ENCODE measurements around the gene ARMC3. TPM values are rescaled to one million over a fixed set of nuclear protein-coding genes. Genes with fewer than 3 reads are reported as not detected.
A peak's percentile ranks its signal among the peaks of the same experiment; 100 is the strongest.

Gene ARMC3
- total RNA-seq, 1 donor from 2014 or later: 1.5 TPM

GRCh38 chr10:23005150-23005549 is 77.3 kb downstream of the ARMC3 start:
- no peaks in the 10 kb centered on the region for H3K27me3 Mint-ChIP-seq (ENCODE audit: low read depth)
- no peaks in the 10 kb centered on the region for H3K9me3 Mint-ChIP-seq
- TF ChIP-seq CTCF (conservative IDR thresholded peaks at IDR 0.05): no peak
- no peaks in the 10 kb centered on the region for H3K36me3 Mint-ChIP-seq (ENCODE audit: low read depth)
- H3K4me3 Mint-ChIP-seq: no peak overlapping the region
- no peak for DNase-seq (ENCODE audit: low read depth, low spot score)
- no peaks in the 10 kb centered on the region for H3K4me1 Mint-ChIP-seq
- peak overlapping the region; percentile 43 for H3K27ac Mint-ChIP-seq (ENCODE audit: unreplicated experiment)

GRCh38 chr10:23013581-23014335 is 85.9 kb downstream of the ARMC3 start:
- no peaks in the 10 kb centered on the region for H3K27me3 Mint-ChIP-seq (ENCODE audit: low read depth)
- TF ChIP-seq CTCF (conservative IDR thresholded peaks at IDR 0.05): no peak
- peaks cover 28% of the 10 kb centered on the region for H3K4me1 Mint-ChIP-seq
- H3K36me3 Mint-ChIP-seq (ENCODE audit: low read depth): no peaks in the 10 kb centered on the region
- peak overlapping the region; percentile 89 for H3K27ac Mint-ChIP-seq (ENCODE audit: unreplicated experiment)
- H3K4me3 Mint-ChIP-seq: no peak overlapping the region
- no peak for DNase-seq (ENCODE audit: low read depth, low spot score)
- H3K9me3 Mint-ChIP-seq: peaks cover 6% of the 10 kb centered on the region

- Mint-ChIP-seq H3K4me1 (peaks cover 28% of the 10 kb centered on the region), H3K27ac (ENCODE audit: unreplicated experiment) (no peak overlapping the region), H3K36me3 (ENCODE audit: low read depth) (no peaks in the 10 kb centered on the region), H3K9me3 (peaks cover 6% of the 10 kb centered on the region), H3K27me3 (ENCODE audit: low read depth) (no peaks in the 10 kb centered on the region), H3K4me3 (no peak overlapping the region)
- no peak for TF ChIP-seq CTCF (conservative IDR thresholded peaks at IDR 0.05)
- no peak for DNase-seq (ENCODE audit: low read depth, low spot score)
Measured at GRCh38 chr10:23015021-23015707, 87.3 kb downstream of the ARMC3 start.

GRCh38 chr10:23016636-23017035 is 88.8 kb downstream of the ARMC3 start:
- Mint-ChIP-seq H3K4me1 (peaks cover 20% of the 10 kb centered on the region), H3K27me3 (ENCODE audit: low read depth) (no peaks in the 10 kb centered on the region), H3K9me3 (peaks cover 6% of the 10 kb centered on the region), H3K27ac (ENCODE audit: unreplicated experiment) (no peak overlapping the region), H3K36me3 (ENCODE audit: low read depth) (no peaks in the 10 kb centered on the region), H3K4me3 (no peak overlapping the region)
- DNase-seq (ENCODE audit: low read depth, low spot score): no peak
- TF ChIP-seq CTCF (conservative IDR thresholded peaks at IDR 0.05): no peak

GRCh38 chr10:23019633-23020032 is 91.8 kb downstream of the ARMC3 start:
- Mint-ChIP-seq H3K27me3 (ENCODE audit: low read depth) (no peaks in the 10 kb centered on the region), H3K4me1 (peaks cover 5% of the 10 kb centered on the region), H3K9me3 (no peaks in the 10 kb centered on the region), H3K27ac (ENCODE audit: unreplicated experiment) (no peak overlapping the region), H3K36me3 (ENCODE audit: low read depth) (peaks cover 3% of the 10 kb centered on the region), H3K4me3 (no peak overlapping the region)
- TF ChIP-seq CTCF (conservative IDR thresholded peaks at IDR 0.05): no peak
- DNase-seq (ENCODE audit: low read depth, low spot score): no peak
